ENCODE data around the gene FGR.
A peak's percentile ranks its signal among the peaks of the same experiment; 100 is the strongest.
"Not testable (repeated sequence)": the region's sequence is repeated elsewhere in the genome, so short reads cannot be mapped to it uniquely, and the experiment has no call there.

Gene FGR

DNA sequence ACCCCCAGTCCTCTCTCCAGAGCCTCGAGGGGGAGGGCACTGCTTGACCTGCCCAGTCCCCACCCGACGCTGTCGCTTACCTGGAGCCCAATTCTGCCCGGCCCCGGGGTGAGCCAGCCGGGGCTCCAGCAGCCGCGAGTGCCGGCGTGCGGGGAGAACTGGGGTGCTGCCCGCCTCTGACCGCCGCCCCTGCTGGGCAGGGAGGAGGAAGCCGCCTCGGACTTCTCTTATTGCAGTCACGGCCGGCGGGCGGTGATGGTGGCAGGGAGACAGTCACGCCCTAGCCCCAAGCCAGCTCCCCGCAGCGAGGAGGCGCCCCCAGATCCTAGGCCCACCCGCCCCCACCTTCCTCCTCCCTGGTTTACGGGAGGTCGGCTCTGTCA, at the start of gene FGR:
TSS of gene FGR (minus strand) at position 201 of the 383 bp plus-strand sequence. CDS start 11,269 bp downstream, outside the sequence.
- DNase-seq (ENCODE audit: low read depth in 2 of 3, low spot score in 2 of 3) = no peak

DNA sequence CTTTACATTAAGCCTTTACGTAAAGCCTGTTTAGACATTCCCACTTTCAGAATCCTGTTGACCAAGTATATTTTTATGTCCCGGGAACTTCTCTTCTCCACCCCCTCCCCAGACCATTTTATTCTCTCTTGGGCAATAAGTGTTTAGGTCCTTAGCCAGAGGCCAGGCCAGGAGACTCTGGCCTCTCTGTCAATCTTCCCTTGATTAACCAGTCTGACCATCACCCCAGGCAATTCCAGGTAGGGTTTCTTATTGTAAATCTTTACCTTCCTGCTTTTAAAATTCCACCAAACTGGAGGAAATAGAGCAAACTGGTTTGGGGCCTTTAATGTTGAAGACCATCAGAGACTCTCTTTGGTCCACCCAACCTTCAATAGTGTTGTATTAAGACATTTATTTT, 49.2 kb upstream of the FGR start:
- DNase-seq (ENCODE audit: low read depth in 2 of 3, low spot score in 2 of 3) = no peak

GRCh38 chr1:27682351-27682944, 47.5 kb upstream of the FGR start:
- no peak for DNase-seq (ENCODE audit: low read depth in 2 of 3, low spot score in 2 of 3)

GRCh38 chr1:27681580-27681979, 46.6 kb upstream of the FGR start:
- DNase-seq (ENCODE audit: low read depth in 2 of 3, low spot score in 2 of 3) = not testable (repeated sequence)

DNA sequence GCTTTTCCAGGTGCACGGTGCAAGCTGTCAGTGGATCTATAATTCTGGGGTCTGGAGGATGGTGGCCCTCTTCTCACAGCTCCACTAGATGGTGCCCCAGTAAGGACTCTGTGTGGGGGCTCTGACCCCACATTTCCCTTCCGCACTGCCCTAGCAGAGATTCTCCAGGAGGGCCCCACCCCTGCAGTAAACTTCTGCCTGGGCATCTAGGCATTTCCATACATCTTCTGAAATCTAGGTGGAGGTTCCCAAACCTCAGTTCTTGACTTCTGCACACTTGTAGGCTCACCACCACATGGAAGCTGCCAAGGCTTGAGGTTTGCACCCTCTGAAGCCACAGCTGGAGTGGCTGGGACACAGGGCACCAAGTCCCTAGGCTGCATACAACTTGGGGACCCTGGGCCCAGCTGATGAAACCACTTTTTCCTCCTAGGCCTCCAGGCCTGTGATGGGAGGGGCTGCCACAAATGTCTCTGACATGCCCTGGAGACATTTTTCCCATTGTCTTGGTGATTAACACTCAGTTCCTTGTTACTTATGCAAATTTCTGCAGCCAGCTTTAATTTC, 45.3 kb upstream of the FGR start:
- not testable (repeated sequence) for DNase-seq (ENCODE audit: low read depth in 2 of 3, low spot score in 2 of 3)

DNA sequence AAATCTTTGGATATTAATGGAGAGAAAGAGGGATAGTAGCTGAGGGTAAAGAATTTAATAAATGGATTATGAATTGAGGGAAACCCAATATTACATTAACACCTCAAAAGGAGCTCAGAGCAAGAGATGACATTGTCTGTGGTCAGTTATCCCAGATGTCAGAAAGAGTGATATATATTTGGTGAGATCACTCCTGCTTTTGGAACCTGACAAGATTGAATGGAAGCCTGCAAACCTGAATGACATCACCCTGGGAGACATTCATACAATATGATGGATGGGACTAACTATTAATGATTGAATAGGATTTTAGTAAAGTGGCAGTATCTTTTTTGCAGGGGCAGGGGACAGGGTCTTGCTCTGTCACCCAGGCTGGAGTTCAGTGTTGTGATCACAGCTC, 43.8 kb upstream of the FGR start:
- DNase-seq (ENCODE audit: low read depth in 2 of 3, low spot score in 2 of 3) = no peak

DNA sequence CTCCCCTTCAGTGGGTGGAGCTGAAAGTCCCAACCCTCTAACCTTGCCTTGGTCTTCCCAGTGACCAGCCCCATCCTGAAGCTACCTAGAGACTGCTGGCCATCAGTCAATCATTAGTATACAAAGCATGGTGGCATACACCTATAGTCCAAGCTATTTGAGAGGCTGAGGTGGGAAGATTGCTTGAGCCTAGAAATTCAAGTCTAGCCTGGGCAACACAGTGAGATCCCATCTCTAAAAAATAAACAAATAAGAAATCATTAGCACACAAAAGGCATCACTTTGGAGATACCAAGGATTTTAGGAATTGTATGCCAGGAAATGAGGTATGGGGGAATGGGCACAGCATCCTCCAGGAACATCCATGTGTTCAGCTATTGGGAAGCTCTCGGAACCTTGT, 41.4 kb upstream of the FGR start:
- no peak for DNase-seq (ENCODE audit: low read depth in 2 of 3, low spot score in 2 of 3)

- no peak for DNase-seq (ENCODE audit: low read depth in 2 of 3, low spot score in 2 of 3)
Measured at GRCh38 chr1:27672750-27673112, 37.7 kb upstream of the FGR start.

- peak in 2 of 3 experiments; percentile 32 to 44 for DNase-seq (ENCODE audit: low read depth in 2 of 3, low spot score in 2 of 3)
Measured at GRCh38 chr1:27671964-27672749, 37.2 kb upstream of the FGR start, which contains the start of gene IFI6. Gene IFI6 (minus strand): TSS chr1:27672192. CDS start chr1:27669314, 2,878 bp downstream.

- no peak for DNase-seq (ENCODE audit: low read depth in 2 of 3, low spot score in 2 of 3)
Measured at GRCh38 chr1:27669876-27670275, 34.9 kb upstream of the FGR start.

DNA sequence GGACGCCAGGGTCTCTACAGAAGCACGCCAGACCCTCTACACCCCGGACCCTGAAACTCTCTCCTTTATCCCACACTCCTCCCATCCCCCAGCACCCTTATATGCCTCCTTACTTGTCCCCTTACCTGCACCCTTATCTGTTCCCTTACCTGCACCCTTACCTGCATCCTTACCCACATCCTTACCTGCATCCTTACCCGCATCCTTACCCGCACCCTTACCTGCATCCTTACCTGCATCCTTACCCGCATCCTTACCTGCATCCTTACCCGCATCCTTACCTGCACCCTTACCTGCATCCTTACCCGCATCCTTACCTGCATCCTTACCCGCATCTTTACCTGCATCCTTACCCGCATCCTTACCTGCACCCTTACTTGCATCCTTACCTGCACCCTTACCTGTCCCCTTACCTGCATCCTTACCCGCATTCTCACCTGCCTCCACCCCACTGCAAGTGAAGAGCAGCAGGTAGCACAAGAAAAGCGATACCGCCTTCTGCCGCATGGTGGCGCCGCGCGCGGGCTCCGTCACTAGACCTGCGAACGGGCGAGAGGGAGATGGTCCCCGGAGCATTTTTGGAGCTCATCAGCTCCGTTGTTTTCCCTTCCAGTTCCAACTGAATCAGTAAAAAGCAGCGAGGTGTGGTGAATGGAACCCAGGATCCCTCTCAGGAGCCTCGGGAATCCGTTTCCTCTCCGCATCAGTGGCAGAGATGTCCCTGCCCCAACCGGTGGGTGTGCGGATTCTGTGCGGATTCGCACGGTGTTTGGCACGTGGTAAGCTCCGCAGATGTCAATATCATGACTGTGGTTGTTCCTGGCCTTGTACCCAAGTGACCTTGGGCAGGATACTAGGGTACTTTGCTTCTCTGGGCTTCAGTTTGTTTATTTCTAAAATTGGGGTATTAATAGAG, 34.1 kb upstream of the FGR start:
- peak; percentile 60 to 96 (median 96) for DNase-seq (ENCODE audit: low read depth in 2 of 3, low spot score in 2 of 3)

DNA sequence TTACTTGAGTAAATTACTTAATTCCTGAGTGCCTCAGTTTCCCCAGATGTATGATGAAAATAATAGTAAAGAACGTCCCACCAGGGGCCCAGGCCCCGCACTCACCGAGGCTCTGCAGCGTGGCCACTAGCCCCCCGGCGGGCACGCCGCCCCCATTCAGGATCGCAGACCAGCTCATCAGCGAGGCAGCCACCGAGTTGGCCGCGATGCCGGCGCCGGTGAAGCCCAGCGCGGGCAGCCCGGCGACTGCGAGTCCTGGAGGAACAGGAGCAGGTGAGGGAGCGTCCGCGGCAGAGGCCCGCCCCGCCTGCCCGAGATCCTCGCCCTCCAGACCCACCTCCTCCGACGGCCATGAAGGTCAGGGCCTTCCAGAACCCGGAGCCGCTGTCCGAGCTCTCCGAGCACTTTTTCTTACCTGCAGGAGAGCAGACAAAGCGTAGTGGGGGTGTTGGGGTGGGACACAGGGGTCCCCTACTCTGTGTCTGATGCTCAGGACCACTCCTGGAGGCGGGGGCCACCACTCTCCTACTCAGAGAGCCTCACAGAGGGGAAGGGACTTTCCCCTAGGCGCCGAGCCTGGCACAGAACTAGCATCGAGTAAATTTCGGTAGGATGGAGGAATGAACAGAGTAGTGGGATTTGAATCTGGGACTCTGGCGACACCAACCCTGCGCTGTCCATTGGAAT, 33.3 kb upstream of the FGR start:
- no peak for DNase-seq (ENCODE audit: low read depth in 2 of 3, low spot score in 2 of 3)

DNA sequence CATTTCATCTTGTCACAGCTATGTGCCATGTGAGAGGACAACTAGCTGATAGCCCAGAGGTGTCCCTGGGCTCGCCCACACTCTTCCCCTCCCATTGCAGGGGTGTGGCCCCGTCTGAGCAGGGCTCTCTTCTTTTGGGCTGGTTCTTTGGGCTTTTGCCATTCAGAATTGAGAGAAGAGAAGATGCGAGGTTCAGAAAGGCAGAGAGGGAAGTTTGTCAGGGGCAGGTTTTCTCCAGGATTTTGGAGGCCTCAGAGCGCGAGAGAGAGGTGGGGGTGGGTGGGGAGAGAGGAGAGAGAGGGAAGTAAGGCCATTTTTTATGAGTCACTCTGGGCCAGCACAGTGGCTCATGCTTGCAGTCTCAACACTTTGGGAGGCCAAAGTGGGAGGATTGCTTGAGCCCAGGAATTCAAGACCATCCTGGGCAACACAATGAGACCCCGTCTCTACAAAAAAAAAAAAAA, 31.8 kb upstream of the FGR start:
- no peak for DNase-seq (ENCODE audit: low read depth in 2 of 3, low spot score in 2 of 3)

DNA sequence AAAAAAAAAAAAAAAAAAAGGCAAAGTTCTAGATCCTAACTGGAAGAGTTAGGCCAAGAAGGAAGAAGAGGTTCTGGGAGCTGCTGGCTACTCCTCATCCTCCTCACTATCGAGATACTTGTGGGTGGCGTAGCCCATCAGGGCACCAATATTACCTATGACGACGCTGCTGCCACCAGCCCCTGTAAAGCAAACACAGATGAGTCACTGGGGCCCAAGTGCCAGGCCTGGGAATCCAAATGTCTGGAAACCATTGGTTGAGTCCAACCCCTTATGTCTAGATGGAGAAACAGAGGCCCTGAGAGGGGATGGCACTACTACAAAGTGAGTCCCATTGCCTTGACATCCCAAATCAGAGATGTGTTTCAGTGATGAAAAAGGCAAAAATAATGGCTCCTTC, 31.3 kb upstream of the FGR start:
- no peak for DNase-seq (ENCODE audit: low read depth in 2 of 3, low spot score in 2 of 3)

GRCh38 chr1:27665016-27665651, 30.1 kb upstream of the FGR start:
- DNase-seq (ENCODE audit: low read depth in 2 of 3, low spot score in 2 of 3) = no peak

DNA sequence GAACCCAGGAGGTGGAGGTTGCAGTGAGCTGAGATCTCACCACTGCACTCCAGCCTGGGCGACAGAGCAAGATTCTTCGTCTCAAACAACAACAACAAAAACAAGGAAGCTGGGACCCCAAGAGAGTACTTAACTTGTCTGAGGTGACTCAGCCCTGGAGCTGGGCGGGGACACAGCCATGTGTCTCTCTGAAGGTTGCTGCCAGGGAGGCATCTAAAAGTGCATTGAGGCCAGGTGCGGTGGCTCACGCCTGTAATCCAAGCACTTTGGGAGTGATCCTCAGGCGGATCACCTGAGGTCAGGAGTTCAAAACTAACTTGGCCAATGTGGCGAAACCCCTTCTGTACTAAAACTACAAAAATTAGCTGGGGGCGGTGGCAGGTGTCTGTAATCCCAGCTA, 29.3 kb upstream of the FGR start:
- DNase-seq (ENCODE audit: low read depth in 2 of 3, low spot score in 2 of 3) = no peak

- peak; percentile 73 to 97 (median 96) for DNase-seq (ENCODE audit: low read depth in 2 of 3, low spot score in 2 of 3)
Measured at GRCh38 chr1:27662707-27663393, 27.9 kb upstream of the FGR start.

- no peak for DNase-seq (ENCODE audit: low read depth in 2 of 3, low spot score in 2 of 3)
Measured at GRCh38 chr1:27662261-27662660, 27.3 kb upstream of the FGR start.

GRCh38 chr1:27661412-27662075, 26.6 kb upstream of the FGR start:
- no peak for DNase-seq (ENCODE audit: low read depth in 2 of 3, low spot score in 2 of 3)
